Stimulated activated CD4-positive, alpha-beta T cell treated with anti-CD3 and anti-CD28 coated beads, Interleukin-1b, Interleukin-23, amount 100 ng/mL, for 4 hours (primary cell): Measurements from ENCODE around the gene TXNRD1.
A peak's percentile ranks its signal among the peaks of the same experiment; 100 is the strongest.
"Not testable (repeated sequence)": the region's sequence is repeated elsewhere in the genome, so short reads cannot be mapped to it uniquely, and the experiment has no call there.

Experiments
- DNase-seq, 2 donors: peaks; one replicate each; pipeline ENCODE4 v3.0.0-alpha.2; 2020; ENCODE audit warnings: low read depth in 2 of 2

The TXNRD1 gene

DNA sequence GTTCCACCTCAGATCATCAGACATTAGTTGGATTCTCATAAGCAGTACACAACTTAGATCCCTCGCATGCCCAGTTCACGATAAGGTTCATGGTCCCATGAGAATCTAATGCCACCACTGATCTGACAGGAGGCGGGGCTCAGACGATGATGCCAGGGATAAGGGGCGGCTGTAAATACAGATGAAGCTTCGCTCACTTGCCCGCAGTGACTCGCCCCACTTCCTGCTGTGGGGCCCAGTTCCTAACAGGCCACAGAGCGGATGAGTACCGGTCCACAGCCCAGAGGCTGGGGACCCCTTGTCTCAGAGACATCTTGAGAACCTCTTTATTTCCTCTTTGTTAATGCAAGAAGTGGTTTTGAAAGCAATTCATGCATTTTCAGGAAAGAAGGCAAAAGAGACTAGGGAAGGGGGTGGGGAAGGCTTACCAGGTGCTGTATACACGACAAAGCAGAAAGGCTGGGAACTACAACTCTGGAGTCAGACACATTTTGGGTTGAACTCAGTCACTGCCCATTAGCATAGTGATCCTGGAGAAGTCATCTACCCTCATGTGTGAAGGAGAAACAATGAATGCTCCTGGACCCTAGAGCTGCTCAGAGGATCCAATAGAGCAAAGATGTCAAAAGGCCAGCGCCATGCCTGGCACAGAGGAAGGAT, 156.6 kb downstream of the TXNRD1 start:
- DNase-seq = no peak

DNA sequence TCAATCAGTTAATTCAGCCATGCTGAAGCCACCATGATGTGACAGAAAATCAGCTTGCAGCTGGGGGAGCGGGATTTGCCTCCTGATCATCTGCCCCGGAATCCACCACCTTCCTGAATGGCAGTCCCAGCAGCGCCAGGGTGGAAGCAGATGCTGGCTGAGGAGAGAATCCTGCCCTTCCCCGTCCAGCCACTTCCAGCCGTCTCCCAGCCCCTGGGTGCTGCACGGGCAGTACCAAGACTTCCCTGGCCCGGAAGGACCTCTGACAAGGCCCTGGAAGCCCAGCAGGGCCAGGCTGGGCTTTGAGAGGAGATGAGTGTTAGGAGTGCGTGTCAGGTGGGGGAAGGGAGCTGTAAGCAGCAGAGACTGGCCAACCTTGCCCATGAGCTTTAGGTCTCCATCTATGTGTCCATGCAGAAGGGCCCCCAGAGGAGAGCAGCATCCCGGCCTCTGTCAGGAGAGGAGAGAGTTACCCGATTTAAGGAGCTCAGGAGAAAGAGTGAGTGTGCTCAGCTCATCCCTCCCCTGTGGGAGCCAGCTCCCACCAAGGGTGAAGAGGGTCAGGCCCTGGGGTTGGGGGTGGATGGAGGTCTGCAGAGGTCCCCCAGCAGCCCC, 157.2 kb downstream of the TXNRD1 start:
- no peak for DNase-seq

DNA sequence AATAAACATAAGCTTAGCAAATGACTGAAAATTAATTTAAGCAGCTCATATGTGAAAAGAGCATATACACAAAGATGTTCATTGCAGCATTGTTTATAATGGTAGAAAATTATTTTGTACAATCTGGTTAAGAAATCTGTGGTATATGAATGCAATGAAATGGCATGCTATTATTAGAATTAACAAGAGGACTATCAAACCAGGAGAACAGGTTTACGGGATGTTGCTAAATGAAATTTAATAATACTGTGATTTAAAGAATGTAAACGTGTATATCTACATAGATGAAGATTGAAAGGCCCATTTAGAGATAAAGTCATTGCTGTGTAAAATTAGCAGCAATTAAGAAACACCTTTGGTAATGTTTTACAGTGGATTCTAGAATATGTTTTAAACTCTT, 158.5 kb downstream of the TXNRD1 start:
- no peak for DNase-seq

DNA sequence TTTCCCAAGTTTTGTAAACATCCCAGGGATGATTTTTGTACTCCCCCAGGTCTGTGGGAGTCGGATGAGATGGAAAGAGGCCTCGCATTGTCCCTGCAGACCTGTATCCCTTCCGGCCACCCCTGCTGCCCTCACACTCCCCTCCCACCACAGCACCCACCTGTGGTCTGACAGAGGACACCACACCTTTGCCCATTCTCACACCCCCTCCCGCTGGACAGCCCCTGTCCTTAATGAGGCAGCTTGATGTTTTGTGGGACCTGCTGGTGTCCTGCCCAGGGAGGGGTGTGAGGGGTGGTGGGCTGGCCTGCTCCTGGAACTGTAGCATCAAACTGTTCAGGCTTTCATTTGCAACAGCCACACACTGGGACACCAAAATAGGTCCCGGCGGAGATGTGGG, 159.2 kb downstream of the TXNRD1 start:
- no peak for DNase-seq

DNA sequence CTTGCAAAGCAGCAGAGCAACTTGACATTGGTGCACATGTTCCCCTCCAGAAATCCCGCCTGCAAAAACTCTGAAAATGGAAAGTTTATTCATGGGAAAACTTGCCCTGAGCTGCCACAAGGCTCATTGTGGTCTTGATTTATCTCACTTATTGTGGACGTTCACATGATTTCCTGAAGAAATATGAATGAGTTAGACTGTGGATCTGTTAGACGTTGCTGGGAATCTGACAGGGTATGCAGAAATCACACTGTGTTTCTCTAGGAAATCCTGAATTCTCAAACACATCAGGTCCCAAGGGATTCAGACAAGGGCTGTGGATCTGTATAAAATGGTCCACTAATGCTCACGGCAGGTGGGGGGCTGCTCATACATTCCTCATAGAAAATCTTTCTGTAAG, 160.2 kb downstream of the TXNRD1 start:
- DNase-seq = no peak

DNA sequence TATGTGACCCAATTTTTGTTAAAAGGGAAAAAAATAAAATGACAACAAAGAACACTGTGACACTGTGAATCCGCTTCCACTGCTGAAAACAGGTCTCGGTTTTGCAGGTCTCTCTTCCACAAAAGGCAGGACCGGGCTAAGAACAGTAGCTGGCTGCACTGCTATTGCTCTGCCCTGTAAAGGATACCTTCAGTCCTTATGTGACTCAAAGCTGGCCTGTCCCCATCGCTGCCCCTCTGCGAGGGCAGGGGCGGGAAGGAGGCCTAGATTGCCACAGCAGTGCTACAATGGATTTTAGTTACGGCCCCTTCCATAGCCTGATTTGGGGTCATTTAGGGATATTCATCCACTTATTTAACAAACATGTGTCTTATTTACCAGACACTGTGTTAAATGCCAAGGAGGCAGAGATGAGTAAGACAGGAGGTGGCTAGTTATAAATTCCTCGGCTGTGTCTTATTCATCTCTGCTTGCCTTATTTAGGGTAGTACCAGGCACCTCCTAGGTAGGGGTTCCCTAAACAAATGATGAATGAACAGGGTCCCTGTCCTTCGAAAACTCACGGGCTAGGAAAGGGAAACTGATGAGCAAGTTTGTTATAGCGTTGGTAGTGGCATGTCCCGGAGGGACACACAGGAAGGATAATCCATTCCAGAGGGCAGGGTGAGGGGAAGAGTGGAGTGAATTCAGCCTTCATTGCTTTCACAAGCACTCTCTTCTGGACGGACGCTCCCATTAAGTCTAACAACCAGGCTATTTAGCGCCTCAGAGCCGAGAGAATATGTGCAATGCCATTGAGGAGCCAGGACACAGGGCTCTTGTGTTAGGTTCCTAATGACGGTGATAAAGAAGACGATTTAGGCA, 161.3 kb downstream of the TXNRD1 start:
- DNase-seq = no peak

DNA sequence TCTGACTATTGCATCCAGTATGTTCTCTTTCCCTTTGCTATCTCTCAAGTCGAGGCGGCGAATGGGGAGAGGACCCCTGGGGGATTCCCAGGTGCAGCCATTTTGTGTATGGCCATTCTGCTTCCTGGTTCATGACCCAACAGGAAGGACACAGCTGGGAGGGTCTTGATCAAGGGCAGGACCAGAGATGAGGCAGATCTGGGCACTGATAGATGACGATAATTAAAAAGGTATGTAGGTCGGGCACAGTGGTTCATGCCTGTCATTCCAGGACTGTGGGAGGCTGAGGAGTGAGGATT, 161.9 kb downstream of the TXNRD1 start:
- no peak for DNase-seq

DNA sequence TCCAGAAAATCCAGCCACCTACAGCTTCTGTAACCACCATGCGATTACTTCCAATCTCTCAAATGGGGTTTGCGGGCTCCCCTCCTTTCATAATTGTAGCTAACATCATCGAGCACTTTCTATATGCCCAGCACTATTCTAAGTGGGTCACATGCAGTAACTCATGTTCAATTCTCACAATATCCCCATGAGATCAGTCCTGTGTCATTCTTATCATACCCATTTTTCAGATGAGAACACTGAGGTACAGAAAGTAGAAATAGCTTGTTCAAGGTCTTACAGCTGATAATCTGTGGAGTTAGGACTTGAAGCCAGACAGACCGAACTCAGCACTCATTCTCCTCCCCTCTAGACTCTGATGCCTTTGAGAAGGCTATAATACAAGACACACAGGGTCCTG, 162.8 kb downstream of the TXNRD1 start:
- no peak for DNase-seq

DNA sequence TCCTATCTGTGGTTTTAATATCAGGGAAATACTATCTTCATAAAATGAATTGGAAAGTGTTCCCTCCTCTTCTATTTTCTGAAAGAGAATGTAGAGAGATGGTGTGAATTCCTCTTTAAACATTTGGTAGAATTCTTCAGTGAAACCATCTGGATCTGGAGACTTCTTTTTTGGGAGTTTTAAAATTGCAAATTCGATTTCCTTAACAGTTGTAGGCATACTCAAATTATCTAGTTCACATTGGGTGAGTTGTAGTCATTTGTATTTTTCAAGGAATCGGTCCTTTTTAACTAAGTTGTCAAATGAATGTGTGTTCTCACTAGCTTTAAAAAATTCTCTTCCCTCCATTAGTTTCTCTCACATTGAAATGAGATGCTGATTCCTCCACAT, 165.8 kb downstream of the TXNRD1 start:
- DNase-seq = no peak

DNA sequence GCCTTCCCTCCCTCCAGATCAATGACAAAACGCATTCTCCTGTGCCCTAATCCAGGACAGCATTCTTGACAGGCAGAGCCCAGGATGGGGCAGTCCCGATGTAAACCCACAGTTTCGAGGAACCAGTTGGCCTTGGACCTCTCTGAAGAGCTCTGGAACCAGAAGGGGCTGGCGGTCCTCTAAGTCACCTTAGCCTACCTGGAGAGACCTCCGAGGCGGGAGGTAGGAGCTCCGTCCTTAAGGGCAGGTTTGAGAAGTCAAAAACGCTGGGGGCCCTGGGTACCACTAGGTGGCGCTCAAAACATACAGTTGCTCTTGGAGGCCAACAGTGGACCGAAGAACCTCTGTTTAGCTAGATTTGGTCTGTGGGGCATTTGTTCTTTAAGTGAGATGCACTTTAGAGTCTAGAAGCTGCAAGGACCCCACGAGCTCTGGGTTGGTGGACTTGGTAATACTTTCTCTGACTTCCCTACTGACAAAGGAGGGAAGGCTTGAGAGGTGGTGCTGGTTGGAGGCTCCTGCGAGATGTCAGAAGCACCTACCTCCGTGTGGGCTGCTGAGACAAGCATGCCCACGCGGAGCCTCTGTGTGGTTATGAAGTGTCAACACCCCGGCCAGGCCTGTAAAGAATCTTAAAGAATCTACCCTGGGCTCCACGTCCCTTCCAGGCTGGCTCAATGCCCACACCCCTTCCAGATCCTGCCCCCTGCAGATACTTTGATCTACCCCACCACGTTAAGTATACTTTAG, 166.3 kb downstream of the TXNRD1 start:
- DNase-seq = peak; percentile 63 to 87

DNA sequence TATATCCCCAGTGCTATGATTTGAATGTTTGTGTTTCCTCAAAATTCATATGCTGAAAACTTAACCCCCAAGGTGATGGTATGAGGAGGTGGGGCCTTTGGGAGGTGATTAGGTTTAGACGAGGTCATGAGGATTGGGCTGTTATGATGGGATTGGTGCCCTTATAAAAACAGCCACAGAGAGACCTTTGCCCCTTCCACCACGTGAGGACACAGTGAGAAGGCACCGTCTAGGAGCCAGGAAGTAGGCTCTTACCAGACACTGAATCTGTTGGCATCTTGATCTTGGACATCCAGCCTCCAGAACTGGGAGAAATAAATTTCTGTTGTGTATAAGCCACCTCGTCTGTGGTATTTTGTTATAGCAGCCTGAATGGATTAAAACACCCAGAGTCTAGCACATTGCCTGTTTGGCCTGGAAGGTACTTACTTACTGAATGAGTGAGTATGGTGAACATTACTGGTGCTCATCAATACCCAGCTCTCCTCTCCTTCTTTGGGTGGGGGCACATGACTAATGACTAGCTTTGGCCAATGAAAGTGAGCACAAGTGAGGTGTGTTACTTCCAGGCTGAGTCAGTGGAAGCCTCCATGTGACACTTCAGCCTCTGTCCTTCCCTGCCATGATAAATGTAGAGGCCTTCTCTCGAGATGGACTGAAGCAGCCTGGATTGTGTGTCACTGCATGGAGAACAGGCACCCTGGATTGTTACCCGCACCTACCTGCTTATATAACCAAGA, 168.7 kb downstream of the TXNRD1 start:
- DNase-seq = no peak

DNA sequence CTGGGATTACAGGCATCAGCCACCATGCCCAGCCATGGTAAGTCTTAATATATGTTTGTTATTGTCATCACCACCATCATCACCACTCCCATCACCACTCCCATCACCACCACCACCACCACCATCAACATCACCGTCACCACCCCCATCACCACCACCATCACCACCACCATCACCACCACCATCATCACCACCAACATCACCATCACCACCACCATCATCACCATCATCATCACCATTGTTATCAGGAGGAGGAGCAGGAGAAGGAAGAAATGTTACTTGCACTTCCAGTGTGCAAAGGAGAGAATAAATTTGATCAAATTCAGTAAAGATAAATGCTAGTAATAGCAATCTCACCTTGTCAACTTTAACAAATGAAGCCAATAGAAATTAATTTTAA, 169.9 kb downstream of the TXNRD1 start:
- DNase-seq = no peak

DNA sequence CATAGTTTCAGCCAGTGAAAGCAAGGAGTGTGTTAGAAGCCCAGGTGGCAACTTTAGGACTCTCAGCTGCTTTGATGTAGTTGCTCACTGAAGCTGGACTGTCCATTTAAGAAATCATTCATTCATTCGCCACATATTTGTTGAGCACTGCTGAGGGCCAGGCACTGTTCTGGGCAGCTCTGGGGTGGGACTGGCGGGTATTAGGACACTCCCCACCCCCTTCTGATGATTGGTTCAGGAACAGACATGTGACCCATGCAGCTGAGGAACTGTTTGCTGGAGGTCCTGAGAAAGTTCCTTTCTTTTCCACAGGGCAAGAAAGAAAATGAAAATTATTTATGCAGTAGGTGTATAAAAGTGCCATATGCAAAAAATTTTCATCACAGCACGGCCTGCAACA, 170.9 kb downstream of the TXNRD1 start:
- no peak for DNase-seq

DNA sequence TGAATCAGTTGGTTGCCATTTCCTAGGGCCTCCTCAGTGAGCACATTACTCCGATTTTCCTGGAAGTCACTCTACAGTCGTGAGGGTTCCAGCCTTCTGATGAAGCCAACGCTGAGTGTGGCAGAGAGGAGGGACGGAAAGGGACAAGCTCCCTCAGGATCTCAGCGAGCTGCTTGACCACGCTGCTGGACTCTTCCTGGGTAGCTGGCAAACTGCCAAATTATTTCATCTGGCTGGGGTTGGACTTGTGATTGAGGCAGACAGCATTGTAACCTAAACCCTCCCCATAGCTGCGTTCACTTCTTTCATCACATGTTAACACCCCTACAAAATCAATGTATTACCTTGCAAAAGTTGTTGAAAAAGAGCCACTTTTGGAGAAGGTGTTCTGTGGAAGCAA, 171.6 kb downstream of the TXNRD1 start:
- no peak for DNase-seq

DNA sequence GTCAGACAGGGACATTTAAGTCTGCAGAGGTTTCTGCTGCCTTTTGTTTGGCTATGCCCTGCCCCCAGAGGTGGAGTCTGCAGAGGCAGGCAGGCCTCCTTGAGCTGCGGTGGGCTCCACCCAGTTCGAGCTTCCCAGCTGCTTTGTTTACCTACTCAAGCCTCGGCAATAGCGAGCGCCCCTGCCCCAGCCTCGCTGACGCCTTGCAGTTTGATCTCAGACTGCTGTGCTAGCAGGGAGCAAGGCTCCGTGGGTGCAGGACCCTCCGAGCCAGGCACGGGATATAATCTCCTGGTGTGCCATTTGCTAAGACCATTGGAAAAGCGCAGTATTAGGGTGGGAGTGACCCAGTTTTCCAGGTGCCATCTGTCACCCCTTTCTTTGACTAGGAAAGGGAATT, 178.5 kb downstream of the TXNRD1 start:
- not testable (repeated sequence) for DNase-seq
